NCI-H524 (cell line): ENCODE results near the gene SLU7.

Experiments used
- DNase-seq, 2 experiments: peaks; one replicate each; lab custom pipeline; 2025; lab: John Stamatoyannopoulos, UW

Gene SLU7

DNA sequence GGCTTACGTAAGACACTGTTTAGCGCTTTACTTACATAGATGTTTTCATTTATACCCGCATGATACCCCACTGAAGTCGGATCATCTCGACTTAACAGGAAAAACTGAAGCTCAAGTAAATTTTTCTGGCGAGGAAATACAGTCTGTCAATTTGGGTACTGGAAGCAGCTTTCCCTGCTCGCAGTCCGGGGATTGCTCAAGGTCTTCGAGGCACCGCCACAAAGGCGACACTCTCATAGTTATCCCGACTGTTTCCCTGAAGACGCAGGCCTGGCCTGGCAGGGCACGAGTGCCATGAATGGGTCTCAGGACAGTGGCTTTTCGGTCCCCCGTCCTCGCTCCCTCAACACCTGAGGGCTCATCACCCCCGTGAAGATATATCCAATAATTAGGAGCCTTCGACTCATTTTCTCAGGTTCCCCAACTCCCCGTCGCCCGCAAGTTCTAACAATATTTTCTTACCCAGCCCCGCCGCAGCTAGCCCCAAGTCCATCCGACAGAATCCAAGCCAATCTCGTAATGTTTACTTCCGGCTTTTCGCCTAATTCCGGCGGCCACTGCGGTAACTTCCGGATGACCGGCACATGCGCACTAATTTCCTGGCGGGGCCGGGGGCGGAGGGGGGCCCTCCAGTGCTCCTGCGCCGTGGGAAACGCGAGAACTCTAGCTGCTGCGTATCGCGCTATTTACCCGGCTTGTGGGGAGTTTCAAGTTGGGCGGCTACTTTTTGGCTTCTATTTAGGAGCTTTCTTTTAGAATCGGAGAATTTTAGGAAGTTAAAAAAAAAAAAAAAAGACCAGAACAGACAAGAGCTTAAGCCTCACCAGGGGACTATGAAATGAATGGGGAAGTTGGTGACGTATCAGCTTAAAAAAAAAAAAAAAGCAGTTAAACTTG lies at the start of gene SLU7:
Gene SLU7 (minus strand): TSS at position 521 of the 897 bp plus-strand sequence. CDS start 3,787 bp downstream, outside the sequence.
- peak; percentile 82 to 92 for DNase-seq

DNA sequence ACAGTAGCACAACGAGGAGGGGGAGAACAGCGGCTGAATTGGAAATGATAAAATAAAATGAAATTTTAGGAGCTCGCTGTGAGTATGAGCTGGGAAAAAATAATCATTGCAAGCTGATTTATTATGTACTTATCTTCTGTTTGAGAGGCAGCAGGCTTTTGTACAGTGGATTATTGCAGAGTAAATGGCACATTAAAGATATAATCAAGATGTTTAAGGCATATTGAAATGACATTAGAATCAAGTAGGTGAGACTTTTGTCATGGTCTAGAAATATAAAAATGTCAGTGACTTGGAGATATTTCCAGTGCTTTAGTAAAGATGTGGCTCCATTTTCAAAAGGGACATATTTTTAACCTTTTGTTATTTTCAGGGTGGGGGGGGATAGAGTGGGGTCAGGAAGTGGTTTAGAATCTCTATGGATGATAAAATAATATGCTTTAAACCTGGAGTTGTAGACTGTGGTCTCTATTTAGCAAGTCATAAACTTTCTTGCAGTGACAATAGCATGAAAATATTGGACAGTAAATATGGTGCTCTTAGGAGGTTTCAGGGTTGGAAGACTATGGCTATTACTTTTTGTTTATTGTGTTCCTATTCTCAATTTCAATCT lies 49.6 kb upstream of the SLU7 start:
- no peak for DNase-seq

DNA sequence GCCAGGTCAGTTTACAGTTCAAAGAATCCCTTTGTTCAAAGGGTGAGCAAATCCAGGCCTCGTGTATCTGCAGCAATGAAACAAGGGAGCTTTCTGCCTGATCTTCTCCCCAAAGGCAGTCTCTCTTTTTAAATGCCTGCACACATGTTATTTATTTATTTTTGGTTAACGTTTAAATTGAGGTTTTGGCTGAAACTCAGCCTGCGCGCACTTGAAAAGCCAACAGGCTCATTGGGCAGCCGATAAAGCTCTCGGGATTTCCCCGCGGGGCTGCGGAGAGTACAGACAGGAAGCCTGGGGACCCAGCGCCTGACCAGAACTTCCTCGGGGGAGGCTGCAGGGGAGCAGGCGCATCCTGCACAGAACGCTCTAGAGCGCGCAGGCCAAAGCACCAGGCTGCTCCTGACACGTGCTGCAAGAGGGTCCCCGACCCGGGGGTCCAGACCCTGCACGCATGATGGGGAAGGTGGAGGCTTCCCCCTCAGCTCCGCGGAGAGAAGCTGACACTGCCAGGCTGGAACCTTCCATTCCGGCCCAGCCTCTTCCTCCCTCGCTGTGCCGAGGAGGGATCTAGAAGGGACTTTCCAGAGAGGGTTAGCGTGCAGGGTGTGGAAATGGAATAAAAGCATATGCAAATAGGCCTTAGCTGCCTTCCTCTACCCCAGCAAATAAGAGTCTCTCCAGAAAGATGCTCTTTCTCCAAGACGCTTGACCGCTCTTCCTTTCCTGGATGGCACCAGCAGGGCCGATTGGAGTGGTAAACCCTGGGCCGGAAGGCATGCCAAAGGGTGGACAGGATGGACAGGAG lies 48.9 kb upstream of the SLU7 start:
- no peak for DNase-seq

DNA sequence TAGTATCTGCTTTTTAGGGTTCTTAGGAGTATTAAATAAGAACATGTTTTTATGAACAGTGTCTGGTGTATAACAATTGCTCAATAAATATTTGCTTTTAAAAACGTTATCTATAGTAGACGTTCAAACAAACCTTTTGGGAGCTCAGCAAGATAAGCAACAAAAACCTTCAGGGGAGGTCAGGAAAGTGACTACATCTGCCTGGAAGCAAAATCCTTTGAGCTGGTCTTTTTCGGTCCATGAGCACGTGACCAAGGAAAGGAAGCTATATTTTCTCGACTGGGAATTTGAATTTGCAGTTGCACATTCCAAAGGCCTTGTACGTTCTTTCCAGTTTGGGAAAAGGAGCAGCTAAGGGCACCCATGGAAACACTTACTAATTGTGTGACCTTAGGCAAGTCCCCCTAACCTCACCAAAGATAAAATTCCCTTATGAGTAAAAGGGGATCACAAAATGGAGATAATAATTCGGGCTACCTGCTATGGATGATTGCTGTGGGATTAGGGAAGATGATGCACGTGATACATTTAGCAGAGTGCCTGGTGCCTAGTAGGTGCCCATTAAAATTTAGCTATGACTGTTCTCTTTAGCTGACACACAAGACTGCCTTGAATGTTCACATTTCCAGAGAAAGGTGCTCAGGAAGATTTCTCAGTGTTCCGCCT lies 48.1 kb upstream of the SLU7 start:
- no peak for DNase-seq

DNA sequence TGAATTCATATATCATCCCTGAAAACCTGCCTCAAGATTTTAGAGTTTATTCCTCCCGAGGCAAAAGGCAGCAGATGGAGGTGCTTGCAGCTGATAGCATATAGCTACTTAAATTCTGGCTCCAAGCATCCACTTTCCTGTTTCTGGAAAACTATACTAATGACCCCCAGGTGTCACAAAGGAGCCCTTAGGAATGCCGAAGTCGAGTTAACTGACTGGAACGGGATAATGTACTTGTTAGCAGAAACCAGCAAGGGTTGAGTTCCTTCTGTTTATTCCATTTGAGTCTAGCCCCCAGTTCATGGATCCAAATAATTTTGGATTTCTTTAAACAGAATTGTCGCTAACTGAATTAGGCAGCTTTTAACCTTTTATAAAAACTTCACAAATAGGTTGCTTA lies 47.2 kb upstream of the SLU7 start:
- peak; percentile 43 to 86 for DNase-seq

DNA sequence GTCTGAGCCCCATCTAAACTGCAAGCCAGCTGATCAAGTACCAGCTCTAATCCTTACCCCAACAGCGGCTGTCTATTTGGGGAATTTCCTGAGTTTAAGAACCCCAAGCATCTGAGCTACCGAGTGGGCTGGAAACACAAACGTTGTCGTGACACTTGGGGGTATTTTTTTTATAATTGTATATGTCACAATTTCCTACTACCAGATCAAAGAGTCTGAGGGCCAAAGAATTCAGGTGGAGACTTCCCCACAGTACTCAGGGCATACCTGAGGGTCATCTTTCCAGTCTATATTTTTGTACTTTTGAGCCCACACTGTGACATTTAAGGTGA lies 45.6 kb upstream of the SLU7 start:
- peak in 1 of 2 experiments; percentile 55 for DNase-seq

DNA sequence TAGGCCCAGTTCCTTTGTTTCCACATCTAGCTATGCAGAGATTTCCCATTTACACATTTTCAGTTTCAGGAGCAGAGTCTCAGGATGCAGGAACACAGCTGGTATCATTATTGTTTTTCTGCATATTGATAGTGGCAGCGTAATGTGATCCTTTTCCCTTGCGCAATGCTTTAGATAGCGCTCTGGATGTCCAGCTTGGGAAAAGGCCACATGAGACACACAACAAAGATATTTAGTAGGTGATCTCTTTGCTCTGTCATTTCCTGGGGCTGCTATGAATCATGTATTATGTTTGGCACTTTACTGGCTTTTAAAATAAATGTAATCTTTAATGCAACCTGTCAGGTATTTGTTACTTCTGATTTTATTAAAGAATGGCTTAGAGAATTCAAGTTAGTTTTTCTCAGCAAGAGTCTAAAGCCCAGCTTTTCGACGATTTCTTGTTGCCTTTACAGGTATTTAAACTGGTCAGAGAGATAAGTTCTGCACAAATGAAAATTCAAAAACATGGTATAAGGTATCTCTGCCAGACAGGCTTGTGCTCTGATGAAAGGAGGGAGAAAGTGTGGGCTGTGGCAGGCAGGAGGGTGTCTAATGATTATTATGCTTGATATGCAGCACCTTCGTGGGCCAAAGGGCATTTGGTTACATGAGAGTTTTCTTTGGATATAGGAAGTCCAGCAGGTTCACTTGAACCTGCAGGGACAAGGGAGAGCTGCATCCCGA lies 45.0 kb upstream of the SLU7 start:
- peak in 1 of 2 experiments; percentile 36 for DNase-seq

DNA sequence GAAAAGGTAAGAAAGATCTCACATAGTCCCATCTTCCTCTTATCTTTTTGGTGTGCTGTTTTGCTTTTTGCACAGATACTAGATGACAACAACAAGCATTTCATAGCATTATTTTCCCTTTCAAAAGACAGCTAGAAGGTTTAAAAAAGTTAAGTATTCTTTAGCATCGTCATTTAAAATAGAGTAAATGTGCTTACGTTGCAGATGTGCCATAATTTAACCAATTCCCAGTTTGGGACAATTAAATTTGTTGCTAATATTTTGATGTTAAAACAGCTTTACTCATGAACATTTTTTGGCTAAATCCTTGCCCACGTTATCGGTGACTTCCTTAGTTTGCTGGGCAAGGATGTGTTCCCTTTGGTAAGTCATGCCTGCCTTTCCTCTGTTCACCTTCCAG lies 44.3 kb upstream of the SLU7 start:
- no peak for DNase-seq

DNA sequence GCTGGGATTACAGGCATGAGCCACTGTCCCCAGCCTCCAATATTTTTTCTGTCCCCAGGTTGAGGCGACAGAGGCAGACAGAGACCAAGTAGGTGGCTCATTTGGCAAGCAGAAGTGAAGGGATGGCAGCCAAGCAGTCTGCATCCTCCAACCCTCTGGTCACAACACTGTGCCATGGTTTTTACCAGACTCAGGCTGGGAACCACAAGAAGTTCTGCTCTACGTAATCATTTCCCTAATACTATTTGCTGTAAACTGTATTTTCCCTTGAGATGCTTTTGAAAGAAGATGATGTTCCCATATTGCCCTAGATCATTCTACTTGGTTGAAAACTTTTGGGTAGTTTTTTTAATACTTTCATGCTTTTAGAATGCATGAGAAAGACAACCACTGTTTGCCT lies 43.3 kb upstream of the SLU7 start:
- DNase-seq = no peak

DNA sequence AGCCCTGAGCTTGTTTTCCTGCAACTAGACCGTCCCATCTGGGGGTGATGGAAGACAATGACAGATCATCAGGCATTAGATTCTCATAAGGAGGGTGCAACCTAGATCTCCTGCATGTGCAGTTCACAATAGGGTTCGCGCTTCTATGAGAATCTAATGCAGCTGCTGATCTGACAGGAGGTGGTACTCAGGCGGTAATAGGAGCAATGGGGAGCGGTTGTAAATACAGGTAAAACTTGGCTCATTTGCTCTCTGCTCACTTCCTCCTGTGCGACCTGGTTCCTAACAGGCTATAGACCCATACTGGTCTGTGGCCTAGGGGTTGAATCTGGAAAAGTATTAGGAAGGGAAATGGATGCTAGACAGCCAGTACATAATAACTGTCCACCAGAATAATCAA lies 42.5 kb upstream of the SLU7 start:
- no peak for DNase-seq

DNA sequence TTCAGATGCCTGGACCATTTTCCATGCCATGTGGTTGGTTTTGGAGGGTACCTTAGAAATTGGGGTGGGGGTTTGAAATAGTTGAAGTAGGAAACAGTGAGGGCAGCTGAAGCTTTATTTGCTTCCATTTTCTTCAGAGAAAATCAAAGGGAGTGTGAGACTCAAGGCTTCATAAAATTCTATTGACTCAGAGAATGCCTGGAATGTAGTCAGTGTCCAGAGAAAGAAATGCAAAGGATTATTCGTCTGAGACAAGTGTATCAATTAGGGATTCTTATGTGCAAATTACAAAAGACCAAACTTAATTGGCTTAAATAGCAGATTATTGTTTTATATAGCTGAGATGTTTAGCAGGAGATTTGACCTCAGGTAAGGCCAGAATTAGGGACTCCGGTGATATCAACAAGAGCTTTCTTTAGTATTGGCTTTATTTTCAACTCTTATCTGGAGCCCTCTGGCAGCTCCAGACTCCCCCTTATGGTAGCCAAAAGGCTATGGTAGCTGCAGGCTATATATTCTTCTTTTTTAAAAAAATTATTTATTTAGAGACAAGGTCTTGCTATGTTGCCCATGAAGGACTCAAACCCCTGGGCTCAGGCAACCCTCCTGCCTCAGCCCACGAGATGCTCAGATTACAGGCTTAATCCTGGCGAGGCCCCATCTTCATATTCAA lies 41.6 kb upstream of the SLU7 start:
- no peak for DNase-seq

DNA sequence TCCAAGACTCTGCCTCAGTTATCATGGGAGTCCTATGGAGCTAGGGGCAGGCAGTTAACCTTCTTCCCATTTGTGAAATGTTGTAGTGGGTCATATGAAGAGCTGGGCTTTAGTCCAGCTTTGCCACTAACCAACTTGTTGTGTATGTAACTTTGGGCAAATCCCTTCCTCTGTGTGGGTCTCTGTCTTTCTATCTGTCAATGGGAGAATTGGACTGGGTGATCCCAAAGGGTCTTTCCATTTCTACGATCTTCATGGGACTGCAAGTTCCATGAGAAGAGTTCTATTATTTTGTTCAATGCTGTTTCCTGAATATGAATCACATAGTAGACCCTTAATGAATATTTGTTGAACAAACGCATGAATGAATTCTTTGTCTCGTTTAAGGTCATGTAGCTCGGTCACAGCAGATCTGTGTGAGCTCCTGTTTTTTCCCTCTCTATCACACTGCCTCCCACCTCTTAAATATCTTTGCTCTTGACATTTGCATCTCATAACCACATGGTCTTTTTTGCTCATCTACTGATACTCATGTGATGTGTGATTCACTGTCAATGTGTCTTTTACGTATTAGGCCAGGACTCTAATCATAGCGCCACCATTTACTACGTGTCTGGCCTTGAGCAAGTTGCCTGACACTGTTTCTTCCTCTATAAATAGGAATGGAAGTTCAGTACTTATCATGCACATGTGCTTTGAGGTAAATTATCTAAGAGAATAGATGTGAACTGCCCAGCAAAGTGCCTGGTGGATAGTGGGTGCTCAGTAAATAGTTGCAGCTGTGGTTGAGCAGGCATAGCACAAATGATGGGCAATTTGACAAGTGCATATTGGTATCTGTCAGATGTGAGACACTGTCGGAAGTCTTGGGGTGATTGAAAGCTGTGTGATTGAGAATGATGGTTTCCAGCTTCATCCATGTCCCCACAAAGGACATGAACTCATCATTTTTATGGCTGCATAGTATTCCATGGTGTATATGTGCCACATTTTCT lies 40.2 kb upstream of the SLU7 start:
- DNase-seq = no peak

DNA sequence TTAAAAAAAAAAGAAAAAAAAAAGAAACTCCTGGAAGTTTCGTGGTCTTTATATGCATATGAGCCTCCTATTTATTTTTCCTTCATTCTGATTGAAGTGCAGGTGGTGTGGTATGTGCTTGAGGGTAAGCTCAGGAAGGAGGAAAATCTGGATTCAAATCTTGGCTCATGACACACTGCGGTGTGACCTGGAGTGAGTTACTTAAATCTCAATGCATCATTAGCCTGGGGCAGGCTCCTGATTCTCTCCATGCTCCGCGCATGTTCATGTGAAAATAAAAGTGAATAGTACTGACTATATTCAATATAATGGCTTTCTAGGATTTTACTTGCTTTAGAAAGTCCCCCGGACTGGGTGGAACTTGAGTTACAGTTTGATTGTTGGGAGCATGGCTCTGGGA lies 38.4 kb upstream of the SLU7 start:
- DNase-seq = no peak

DNA sequence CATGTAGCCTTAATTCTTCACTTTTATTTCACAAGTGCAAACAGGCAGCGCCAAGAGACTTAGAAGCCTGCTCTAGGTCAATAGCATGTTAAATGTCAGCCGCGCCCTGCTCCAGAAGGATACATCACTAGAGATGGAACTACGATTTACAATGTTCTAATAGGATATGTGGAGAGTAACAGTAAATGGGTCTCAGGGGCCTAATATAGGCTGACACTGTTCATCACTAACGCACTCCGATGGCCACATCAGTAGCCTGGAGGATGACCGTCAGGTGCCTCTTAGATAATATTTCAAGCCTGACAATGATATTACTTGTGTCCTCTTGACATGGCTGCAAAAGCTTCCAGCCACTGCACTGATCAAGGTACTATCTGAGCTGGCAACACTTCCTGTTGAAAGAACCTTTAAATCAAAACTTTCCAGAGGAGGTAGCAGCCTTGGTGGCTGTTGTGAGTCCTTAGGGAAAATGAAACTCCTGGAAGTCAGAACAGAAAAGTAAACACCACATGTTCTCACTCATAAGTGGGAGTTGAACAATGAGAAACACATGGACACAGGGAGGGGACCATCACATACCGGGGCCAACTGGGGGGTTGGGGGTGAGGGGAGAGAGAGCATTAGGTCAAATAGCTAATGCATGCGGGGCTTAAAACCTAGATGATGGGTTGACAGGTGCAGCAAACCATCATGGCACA lies 37.7 kb upstream of the SLU7 start:
- DNase-seq = peak in 1 of 2 experiments; percentile 36

DNA sequence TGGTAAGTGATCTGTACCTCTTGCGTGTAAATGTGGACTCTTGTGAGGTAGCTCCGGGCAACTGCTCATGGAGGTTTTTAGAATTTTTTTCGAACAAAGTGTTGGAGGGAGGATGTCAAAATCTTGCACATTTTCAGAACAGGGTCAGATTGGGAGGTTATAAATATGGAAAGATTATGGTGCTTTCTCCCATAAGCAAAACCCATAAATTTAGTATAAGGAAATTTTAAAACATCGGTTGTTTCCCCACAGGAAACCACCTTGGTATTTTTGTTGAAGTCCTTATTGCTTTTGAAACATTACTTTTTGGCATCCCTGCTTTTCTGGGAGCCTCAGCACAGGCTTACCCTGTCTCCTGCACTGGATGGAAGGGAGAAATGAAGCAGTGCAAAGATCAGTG lies 36.7 kb upstream of the SLU7 start:
- DNase-seq = no peak

DNA sequence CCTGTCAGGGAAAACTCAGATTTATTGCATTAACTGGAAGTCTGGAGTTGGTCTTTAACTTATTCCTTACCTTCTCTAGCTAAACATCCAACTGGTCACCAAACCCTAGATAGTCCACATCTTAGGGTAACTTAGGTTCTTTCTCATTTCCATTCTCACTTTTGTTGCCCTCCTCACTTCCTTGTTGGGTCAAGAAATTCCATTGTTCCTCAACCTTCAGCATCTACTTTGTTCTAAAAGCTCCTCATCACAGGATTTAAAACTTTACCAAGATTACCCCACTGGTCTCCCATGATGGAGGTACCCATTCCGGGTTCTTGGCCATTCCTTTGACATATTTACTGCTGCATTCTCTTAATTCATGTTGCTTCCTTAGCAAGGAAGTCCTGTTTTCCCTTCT lies 34.9 kb upstream of the SLU7 start:
- no peak for DNase-seq

DNA sequence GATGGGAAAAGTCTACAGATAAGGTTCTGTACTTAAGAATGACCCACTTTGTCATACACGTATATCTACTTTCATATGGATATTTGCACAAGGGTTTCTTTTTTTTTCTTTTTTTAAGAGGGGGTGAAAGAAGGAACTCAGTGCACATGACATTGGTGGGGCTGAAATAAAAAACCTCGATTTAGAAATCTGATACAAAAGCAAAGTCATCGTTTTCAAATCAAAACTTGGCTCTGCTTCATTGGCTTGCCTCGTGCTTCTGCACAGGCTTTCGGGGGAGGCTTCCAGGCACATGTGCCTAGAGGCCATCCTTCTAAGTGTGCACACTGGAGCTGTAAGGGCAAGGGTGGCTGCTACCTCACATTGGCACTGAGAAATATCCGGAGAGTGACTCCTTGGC lies 33.9 kb upstream of the SLU7 start:
- no peak for DNase-seq

DNA sequence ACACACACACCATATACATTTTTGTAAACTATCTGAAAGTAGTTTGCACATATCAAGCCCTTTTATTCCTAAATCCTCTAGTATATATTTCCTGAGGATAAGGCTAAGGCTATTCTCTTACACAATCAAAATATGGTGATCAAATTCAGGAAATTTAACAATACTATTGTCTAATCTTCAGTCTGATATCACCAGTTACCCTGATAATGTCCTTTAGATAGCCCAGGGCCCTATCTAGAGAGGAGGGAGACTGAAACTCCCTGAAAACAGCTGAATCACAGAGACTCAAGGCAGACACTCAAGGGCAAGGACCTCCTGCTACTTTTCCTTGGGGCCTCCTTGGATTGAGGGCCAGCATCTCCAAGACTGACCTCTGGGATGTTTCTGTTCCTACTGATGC lies 33.2 kb upstream of the SLU7 start:
- DNase-seq = no peak

DNA sequence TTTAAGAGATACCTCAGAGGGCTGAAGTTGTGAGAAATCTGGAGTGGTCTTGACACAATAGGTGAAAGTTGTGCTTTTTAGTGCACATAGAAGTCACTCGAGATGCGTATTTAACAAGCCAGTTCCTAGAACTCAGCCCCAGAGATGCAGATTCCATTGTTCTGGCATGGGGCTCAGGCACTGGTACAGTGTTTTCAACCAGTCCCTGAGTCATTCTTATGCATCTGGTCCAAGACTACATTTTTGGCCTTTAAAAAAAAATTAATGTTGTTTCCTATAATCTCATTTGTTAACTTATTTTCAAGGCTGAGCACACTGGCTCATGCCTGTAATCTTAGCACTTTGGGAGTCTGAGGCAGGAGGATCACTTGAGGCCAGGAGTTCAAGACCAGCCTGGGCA lies 32.4 kb upstream of the SLU7 start:
- DNase-seq = no peak
